ENCODE results near the gene EFNA4.

DNA sequence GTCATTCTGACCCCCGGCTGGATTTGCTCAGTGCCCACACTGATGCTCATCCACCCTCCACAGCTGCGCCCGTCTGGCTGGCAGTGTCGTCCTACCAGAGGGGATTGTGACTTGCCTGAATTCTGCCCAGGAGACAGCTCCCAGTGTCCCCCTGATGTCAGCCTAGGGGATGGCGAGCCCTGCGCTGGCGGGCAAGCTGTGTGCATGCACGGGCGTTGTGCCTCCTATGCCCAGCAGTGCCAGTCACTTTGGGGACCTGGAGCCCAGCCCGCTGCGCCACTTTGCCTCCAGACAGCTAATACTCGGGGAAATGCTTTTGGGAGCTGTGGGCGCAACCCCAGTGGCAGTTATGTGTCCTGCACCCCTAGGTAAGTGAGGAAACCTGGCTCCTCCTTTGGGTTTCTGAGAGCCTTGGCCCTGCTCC is 5.7 kb upstream of the EFNA4 start:
- TF ChIP-seq CTCF (IDR thresholded peaks at IDR 0.05; ENCODE audit: insufficient read depth, low read depth, low read length) (peak; percentile 14), EZH2 (IDR thresholded peaks at IDR 0.05; ENCODE audit: insufficient read depth, low read length) (no peak)
